NB4 (cell line): ENCODE measurements around the gene RAC2.
"Not testable (repeated sequence)": the region's sequence is repeated elsewhere in the genome, so short reads cannot be mapped to it uniquely, and the experiment has no call there.

Experiments
- DNase-seq: peaks from one replicate; pipeline ENCODE4 v3.0.0; 2010; ENCODE audit warnings: low read depth
- H3K4me3 ChIP-seq: one replicate; pipeline ENCODE4 v1.5.1; 2011; ENCODE audit warnings: mild to moderate bottlenecking, low read depth, low read length, moderate library complexity
- CTCF ChIP-seq: IDR thresholded peaks from one replicate; pipeline ENCODE4 v1.5.1; 2012; ENCODE audit warnings: low read depth, low read length
- MYC ChIP-seq: IDR thresholded peaks from 2 replicates; pipeline ENCODE4 v1.6.1; 2011; ENCODE audit warnings: low read depth, low read length
- POLR2A ChIP-seq: IDR thresholded peaks from 2 replicates; pipeline ENCODE4 v1.6.1; 2011; ENCODE audit warnings: mild to moderate bottlenecking; ENCODE audit not compliant: insufficient read length; ENCODE audit errors: extremely low read depth
- TF ChIP-seq, protein P1 (sequence below): IDR thresholded peaks from 2 replicates; pipeline ENCODE4 v1.6.1; 2011; ENCODE audit warnings: low read depth, low read length

The RAC2 gene

DNA sequence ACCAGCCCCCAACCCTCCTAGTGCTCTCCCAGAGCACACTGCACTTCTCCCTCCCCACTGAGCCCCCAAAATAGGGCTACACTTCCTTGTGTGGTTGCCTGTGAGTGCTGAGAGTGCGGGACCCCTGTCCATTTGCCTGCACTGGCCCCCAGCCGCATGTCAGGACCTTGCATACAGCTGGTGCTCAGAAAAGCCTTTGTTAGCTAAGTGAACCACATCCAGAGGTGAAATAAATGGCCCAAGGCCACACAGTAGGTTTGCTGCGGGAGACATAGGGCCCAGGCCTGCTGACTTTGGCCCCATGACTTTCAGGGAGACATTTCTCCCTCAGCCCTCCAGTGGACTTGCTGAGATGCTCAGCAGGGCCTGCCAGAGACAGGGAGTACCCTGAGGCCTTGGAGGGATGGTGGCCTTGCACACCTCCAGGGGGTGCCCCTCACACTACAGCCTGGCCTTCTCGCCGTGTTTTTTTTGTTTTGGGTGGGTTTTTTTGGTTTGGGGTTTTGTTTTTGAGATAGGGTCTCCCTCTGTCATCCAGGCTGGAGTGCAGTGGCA is 42.0 kb downstream of the RAC2 start:
- TF ChIP-seq CTCF (no peak), POLR2A (no peak), MYC (no peak)
- TF ChIP-seq, protein P1, sequence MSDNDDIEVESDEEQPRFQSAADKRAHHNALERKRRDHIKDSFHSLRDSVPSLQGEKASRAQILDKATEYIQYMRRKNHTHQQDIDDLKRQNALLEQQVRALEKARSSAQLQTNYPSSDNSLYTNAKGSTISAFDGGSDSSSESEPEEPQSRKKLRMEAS, result no peak
- DNase-seq, result no peak

GRCh38 chr22:37201443-37201820 is 42.6 kb downstream of the RAC2 start:
- DNase-seq, H3K4me3 ChIP-seq: not testable (repeated sequence)

More for the DNA sequence above, 42.0 kb downstream of the RAC2 start:
- H3K4me3 ChIP-seq, result no peak overlapping the region

DNA sequence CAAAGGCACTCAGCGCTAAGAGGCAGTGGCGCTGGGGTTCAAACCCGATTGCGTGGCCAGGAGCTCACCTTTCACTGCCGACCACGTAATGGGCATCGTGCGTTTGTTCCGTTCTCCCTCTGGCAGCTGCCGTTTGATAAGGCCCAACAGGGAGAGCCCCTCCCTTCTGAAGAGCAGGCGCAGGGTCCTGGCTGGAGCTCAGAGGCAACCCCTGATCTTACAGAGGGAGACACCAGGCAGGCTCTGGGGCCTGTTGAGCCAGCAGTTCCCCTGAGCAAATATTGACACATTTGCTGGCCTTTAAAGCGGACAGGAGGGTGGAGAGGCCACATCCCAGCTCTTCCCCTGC is 44.3 kb downstream of the RAC2 start:
- H3K4me3 ChIP-seq, result no peak overlapping the region
- DNase-seq, result no peak
- TF ChIP-seq MYC, result no peak
- TF ChIP-seq CTCF, result no peak
- no peak for TF ChIP-seq POLR2A
- TF ChIP-seq, protein P1, result no peak

DNA sequence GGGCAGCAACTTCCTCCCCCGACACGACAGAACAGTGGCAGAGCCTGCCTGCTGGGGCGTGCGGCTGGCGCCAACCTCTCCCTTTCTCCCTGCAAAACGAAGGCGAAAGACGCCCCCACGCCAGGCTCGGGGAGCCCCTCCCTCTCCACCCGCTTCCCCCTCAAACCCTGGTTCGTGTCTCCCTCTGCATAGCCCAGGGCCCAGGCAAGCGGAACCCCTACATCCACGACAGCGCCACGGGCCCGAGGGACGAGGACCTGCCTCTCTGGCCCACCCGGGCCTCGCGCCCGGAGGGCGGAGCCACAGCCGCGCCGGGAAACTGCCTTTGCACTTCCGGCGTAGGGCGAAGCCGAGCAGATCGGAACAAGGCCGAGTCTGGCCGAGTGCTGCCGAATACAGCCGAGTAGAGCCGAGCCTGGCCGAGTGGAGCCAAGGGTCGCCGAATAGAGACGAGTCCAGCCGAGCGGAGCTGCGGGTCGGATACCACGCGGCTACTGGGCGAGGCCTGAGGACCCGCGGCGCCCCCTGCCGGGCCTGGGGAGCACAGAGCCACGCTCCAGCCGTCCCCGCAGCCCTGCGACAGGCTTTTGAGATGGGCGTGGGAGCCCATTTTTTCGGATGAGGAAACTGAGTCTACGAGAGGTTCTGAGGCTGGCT is 44.8 kb downstream of the RAC2 start:
- peak; percentile 98 for DNase-seq
- TF ChIP-seq CTCF (peak; percentile 80), POLR2A (peak; percentile 93), MYC (peak; percentile 64; the same call in 1 of the 2 replicates)
- TF ChIP-seq, protein P1, result peak; percentile 68
- H3K4me3 ChIP-seq, result peak overlapping the region; percentile 74

- no peak for TF ChIP-seq MYC
- TF ChIP-seq, protein P1, result no peak
- TF ChIP-seq CTCF, result peak; percentile 63
- no peak for TF ChIP-seq POLR2A
- peak overlapping the region; percentile 74 for H3K4me3 ChIP-seq
- peak; percentile 88 for DNase-seq
Measured at GRCh38 chr22:37198258-37199102, 45.6 kb downstream of the RAC2 start.
